Measurements from ENCODE around the gene CAV2.

- TF ChIP-seq CTCF (IDR thresholded peaks at IDR 0.05), result no peak
- TF ChIP-seq POLR2A (IDR thresholded peaks at IDR 0.05), result no peak
Observed at GRCh38 chr7:116451957-116452729, 47.4 kb upstream of the CAV2 start.

Measured in right lobe of liver (tissue), 4 donors.